K562 (cell line): Measurements from ENCODE around the gene DAB1. TPM values are rescaled to one million over a fixed set of nuclear protein-coding genes. Genes with fewer than 3 reads are reported as not detected.

Experiments used
- ATAC-seq: fragments of 200-7000 bp; cut with Tn5 transposase; 3 replicates; pipeline ENCODE4 v1.9.1; 2020; ENCODE audit warnings: moderate library complexity
- BruUV-seq: library from RNA; stranded (reverse); fragments of 400-500 nt; replicated peaks from 2 replicates; lab custom pipeline; 2021; lab: Mats Ljungman, UMichigan
- CTCF ChIA-PET: fragments of 300-600 bp; formaldehyde crosslinking; extraction: SDS; loops from one replicate; lab custom pipeline; 2021; ENCODE audit warnings: low intra/inter-chr PET ratio; lab: Yijun Ruan, JAX
- POLR2A ChIA-PET: fragments of 300-600, 350-650 bp; sonication (Branson Sonifier 250); formaldehyde crosslinking; extraction: SDS; loops from one replicate; lab custom pipeline; 2021; ENCODE audit warnings: antibody characterized with exemption, inconsistent platforms; lab: Yijun Ruan, JAX
- DNase-seq, 4 experiments: peaks; one replicate each; pipeline versions ENCODE4 v3.0.0 to v3.0.0-alpha.2; 2011 to 2018; ENCODE audit warnings: low spot score in 3 of 4, mixed read lengths in 3 of 4; ENCODE audit errors: extremely low read depth in 1 of 4
- FAIRE-seq: peaks from 2 replicates; lab custom pipeline; 2011; peaks lifted over from hg19 to GRCh38; lab: Jason Lieb, UNC
- H2AFZ ChIP-seq: 2 replicates; pipeline ENCODE4 v1.6.0; 2011; ENCODE audit warnings: low read depth, low read length, control low read depth, inconsistent platforms
- H3K27ac ChIP-seq: fragments of 200-600 bp; 3 replicates; pipeline ENCODE4 v1.8.0; 2011; ENCODE audit warnings: low read depth, mild to moderate bottlenecking, control low read depth, inconsistent platforms, low read length, moderate library complexity, mixed read lengths; ENCODE audit errors: extremely low read depth
- H3K27me3 ChIP-seq, 2 experiments: fragments of 300-600 bp in 1 of 2; 2 replicates in 1 of 2; 3 replicates in 1 of 2; pipeline versions ENCODE4 v1.6.0 to v1.8.0; 2011; ENCODE audit warnings: inconsistent platforms in 2 of 2, low read length in 2 of 2, mild to moderate bottlenecking in 1 of 2, mixed read lengths in 1 of 2, moderate library complexity in 1 of 2; ENCODE audit not compliant: control insufficient read depth in 2 of 2, insufficient read depth in 2 of 2
- H3K36me3 ChIP-seq: fragments of 300-600 bp; 3 replicates; pipeline ENCODE4 v1.8.0; 2011; ENCODE audit warnings: mild to moderate bottlenecking, low read length, inconsistent platforms; ENCODE audit not compliant: control insufficient read depth, insufficient read depth
- H3K4me1 ChIP-seq, 2 experiments: fragments of 200-600 bp in 1 of 2; replicated peaks in 1 of 2; 2 replicates in 1 of 2; 3 replicates in 1 of 2; pipeline versions ENCODE4 v1.5.1 to v1.8.0; 2011; ENCODE audit warnings: inconsistent platforms in 2 of 2, low read length in 2 of 2, mild to moderate bottlenecking in 1 of 2, mixed read lengths in 1 of 2, moderate library complexity in 1 of 2; ENCODE audit not compliant: control insufficient read depth in 2 of 2, insufficient read depth in 2 of 2
- H3K4me2 ChIP-seq: 2 replicates; pipeline ENCODE4 v1.6.1; 2011; ENCODE audit warnings: low read length, control low read depth, inconsistent platforms, mixed read lengths; ENCODE audit not compliant: insufficient read depth
- H3K4me3 ChIP-seq: fragments of 200-600 bp; sonication (generic), shearing (Covaris generic); 2 replicates; pipeline ENCODE4 v1.5.1; 2016; ENCODE audit warnings: control low read depth, inconsistent platforms
- H3K79me2 ChIP-seq: fragments of 200-600 bp; 3 replicates; pipeline ENCODE4 v1.8.0; 2011; ENCODE audit warnings: low read length, inconsistent platforms; ENCODE audit not compliant: control insufficient read depth, insufficient read depth
- H3K9ac ChIP-seq, 2 experiments: 2 replicates each; pipeline versions ENCODE4 v1.6.0 to v1.6.1; 2011; ENCODE audit warnings: low read depth in 2 of 2, low read length in 2 of 2, control low read depth in 1 of 2, inconsistent platforms in 1 of 2, mild to moderate bottlenecking in 1 of 2, mixed read lengths in 1 of 2; ENCODE audit not compliant: insufficient read depth in 1 of 2
- H3K9me1 ChIP-seq: one replicate; pipeline ENCODE4 v1.6.0; 2011; ENCODE audit warnings: inconsistent platforms, mild to moderate bottlenecking, low read length, moderate library complexity; ENCODE audit not compliant: control insufficient read depth, insufficient read depth
- H3K9me3 ChIP-seq: replicated peaks from 2 replicates; pipeline ENCODE4 v1.5.1; 2011; ENCODE audit warnings: low read depth, low read length, inconsistent platforms; ENCODE audit not compliant: control insufficient read depth, insufficient read depth
- H4K20me1 ChIP-seq: replicated peaks from 2 replicates; pipeline ENCODE4 v1.6.1; 2011; ENCODE audit warnings: low read length, inconsistent platforms, mixed read lengths; ENCODE audit not compliant: control insufficient read depth, insufficient read depth
- CBX5 ChIP-seq: IDR thresholded peaks from 2 replicates; pipeline ENCODE4 v1.6.1; 2014; ENCODE audit warnings: low read depth, borderline replicate concordance
- DIDO1 ChIP-seq: fragments of 450-650 bp; IDR thresholded peaks from 2 replicates; pipeline ENCODE4 v1.6.1; 2016; ENCODE audit warnings: low read depth, missing biosample characterization, missing genetic modification characterization
- KDM4B ChIP-seq, 2 experiments: fragments of 450-650 bp in 1 of 2; sonication (generic) in 1 of 2; IDR thresholded peaks; 2 replicates each; pipeline ENCODE4 v1.6.1; 2016 to 2017; ENCODE audit warnings: borderline replicate concordance in 2 of 2, antibody characterized with exemption in 1 of 2, low read depth in 1 of 2, mild to moderate bottlenecking in 1 of 2
- PKNOX1 ChIP-seq: fragments of 450-650 bp; IDR thresholded peaks from 2 replicates; pipeline ENCODE4 v1.6.1; 2016
- THRB ChIP-seq: fragments of 450-650 bp; formaldehyde crosslinking; conservative IDR thresholded peaks from 2 replicates; pipeline ENCODE4 v1.4.0; 2022; ENCODE audit warnings: mild to moderate bottlenecking, missing genetic modification characterization
- ZNF512 ChIP-seq: IDR thresholded peaks from 2 replicates; pipeline ENCODE4 v1.6.1; 2016; ENCODE audit warnings: missing genetic modification characterization, missing compliant biosample characterization
- WGBS: fragments of 100-300 bp; shearing (Covaris generic); methylation state at CpG from one replicate; pipeline ENCODE4 v1.1.6; 2016; ENCODE audit warnings: low coverage, mixed read lengths; ENCODE audit not compliant: insufficient coverage; ENCODE audit errors: missing lambda C conversion rate; 5-methylcytosine and 5-hydroxymethylcytosine counted together
- in situ Hi-C: fragments of 300-500 bp; cut with MboI; formaldehyde crosslinking; loops from 4 replicates; pipeline ENCODE4 v1.15.0; 2018; ENCODE audit warnings: inconsistent platforms, mixed read lengths
- intact Hi-C: fragments of 100-400 bp; cut with micrococcal nuclease; formaldehyde crosslinking; loops from 2 replicates; pipeline ENCODE4 v1.14.2; 2022
- polyA plus RNA-seq, 8 experiments: library from polyadenylated mRNA; depleted of rRNA in 4 of 8; stranded (reverse) in 5 of 8; unstranded in 3 of 8; fragments of >200 nt; fragmentation: Nextera tagmentation in 2 of 8; fragmentation: Illumina TruSeq in 1 of 8; extraction: Ambion mirVana in 2 of 8; extraction: Trizol in 1 of 8; gene quantifications; 2 replicates each; pipeline versions ENCODE4 v1.2.1 to v1.2.3, GENCODE V29; 2011 to 2014; ENCODE audit warnings: inconsistent platforms in 1 of 8, missing spikeins in 1 of 8
- total RNA-seq, 7 experiments: library from RNA; depleted of rRNA in 6 of 7; stranded (reverse); fragments of >200 nt in 6 of 7; fragmentation: Illumina TruSeq in 2 of 7; extraction: Trizol in 2 of 7; gene quantifications; 2 replicates each; pipeline versions ENCODE4 v1.2.1 to v1.2.3, GENCODE V29; 2011 to 2021; ENCODE audit warnings: low replicate concordance in 1 of 7

The DAB1 gene
- total and polyA plus RNA-seq, 9 of the 15 experiments (the other 6 are each of a cell fraction or from before 2014, with no cell fraction given): not detected

- TF ChIP-seq ZNF512 (tag): no peak
- no peak for TF ChIP-seq CBX5
- TF ChIP-seq KDM4B (IDR thresholded peaks at IDR 0.05; ENCODE audit: borderline replicate concordance in 2 of 2, low read depth in 1 of 2): no peak
- no peak for TF ChIP-seq PKNOX1
These were observed 98.3 kb downstream of the DAB1 start (continued) for GRCh38 chr1:57325536-57325935.

GRCh38 chr1:57325117-57325516, 98.7 kb downstream of the DAB1 start:
- no peak overlapping the region for H3K4me3 ChIP-seq
- no peaks in the 10 kb centered on the region for H3K9me3 ChIP-seq
- H3K9ac ChIP-seq: no peak overlapping the region
- intact Hi-C loops: no loop called here
- CTCF ChIA-PET: no interaction called here
- no peak for DNase-seq
- peaks cover 0 to 4% of the 10 kb centered on the region in 2 experiments; a peak in 2 of 5 replicates for H3K27me3 ChIP-seq
- H3K4me1 ChIP-seq: no peaks in the 10 kb centered on the region
- POLR2A ChIA-PET: no interaction called here
- in situ Hi-C loops: no loop called here
- no peaks in the 10 kb centered on the region for H3K36me3 ChIP-seq
- no peak overlapping the region for H3K27ac ChIP-seq
- no peak for FAIRE-seq
- no TSS peak for BruUV-seq
- H3K9me1 ChIP-seq: no peaks in the 10 kb centered on the region
- no peak for ATAC-seq
- H3K79me2 ChIP-seq: no peaks in the 10 kb centered on the region
- H2AFZ ChIP-seq: no peak overlapping the region
- H3K4me2 ChIP-seq: no peak overlapping the region
- H4K20me1 ChIP-seq: no peaks in the 10 kb centered on the region
- TF ChIP-seq THRB (no peak), DIDO1 (tag) (no peak)
- WGBS: 5% methylated on average over 4 of the region's 4 CpGs
